ENCODE measurements around the gene PAOX. TPM values are rescaled to one million over a fixed set of nuclear protein-coding genes. Genes with fewer than 3 reads are reported as not detected.

The PAOX gene
- total and polyA plus RNA-seq, 2 of the 13 experiments (the other 11 are each of a cell fraction or from before 2014, with no cell fraction given), result 0.49 to 0.77 TPM

- TF ChIP-seq ZNF616 (CRISPR knock-in tag; IDR thresholded peaks at IDR 0.05; ENCODE audit: low read depth), result no peak
- TF ChIP-seq ZNF280D (CRISPR knock-in tag; IDR thresholded peaks at IDR 0.05), result no peak
- no peak for TF ChIP-seq ZNF629 (CRISPR knock-in tag; conservative IDR thresholded peaks at IDR 0.05)
- TF ChIP-seq HIVEP1 (CRISPR knock-in tag; IDR thresholded peaks at IDR 0.05), result no peak
- TF ChIP-seq ZNF569 (CRISPR knock-in tag; IDR thresholded peaks at IDR 0.05; ENCODE audit: borderline replicate concordance), result no peak
- no peak for TF ChIP-seq ZBTB10 (CRISPR knock-in tag; IDR thresholded peaks at IDR 0.05; ENCODE audit: borderline replicate concordance)
- no peak for TF ChIP-seq ZNF512B (CRISPR knock-in tag; IDR thresholded peaks at IDR 0.05; ENCODE audit: borderline replicate concordance)
- TF ChIP-seq ZNF800 (CRISPR knock-in tag; IDR thresholded peaks at IDR 0.05), result 0 out of 2 replicates have a peak, but pooled peaks have one; percentile 0
- no peak for TF ChIP-seq ZNF17 (CRISPR knock-in tag; IDR thresholded peaks at IDR 0.05)
- TF ChIP-seq ZNF772 (CRISPR knock-in tag; IDR thresholded peaks at IDR 0.05), result no peak
- no peak for TF ChIP-seq SPEN (CRISPR knock-in tag; IDR thresholded peaks at IDR 0.05; ENCODE audit: low read depth)
- TF ChIP-seq ZNF362 (CRISPR knock-in tag; IDR thresholded peaks at IDR 0.05; ENCODE audit: borderline replicate concordance), result no peak
- no peak for TF ChIP-seq ZC3H4 (CRISPR knock-in tag; IDR thresholded peaks at IDR 0.05; ENCODE audit: borderline replicate concordance)
- TF ChIP-seq ZNF143 (CRISPR knock-in tag; IDR thresholded peaks at IDR 0.05), result no peak
These were observed 20.1 kb upstream of the PAOX start (continued) for GRCh38 chr10:133358925-133359310.

Data from HepG2 (cell line).